ENCODE results near the gene MIPEP. TPM values are rescaled to one million over a fixed set of nuclear protein-coding genes. Genes with fewer than 3 reads are reported as not detected.
"Not testable (repeated sequence)": the region's sequence is repeated elsewhere in the genome, so short reads cannot be mapped to it uniquely, and the experiment has no call there.

Gene MIPEP
- total RNA-seq, 2 experiments from 2014 or later = 13.2 to 15.5 TPM

- ChIA-PET POLR2A (no interaction called here), CTCF (no interaction called here)
- no peak overlapping the region for H3K4me3 Mint-ChIP-seq
- H3K9me3 Mint-ChIP-seq (ENCODE audit: low read depth) = no peaks in the 10 kb centered on the region
- intact Hi-C loops (cut with DNase I, micrococcal nuclease) = no loop called here
- peaks cover 33% of the 10 kb centered on the region for H3K27me3 Mint-ChIP-seq
- DNase-seq = no peak
- H3K4me1 Mint-ChIP-seq = peaks cover 3% of the 10 kb centered on the region
- ATAC-seq = no peak
- no peaks in the 10 kb centered on the region for H3K36me3 Mint-ChIP-seq (ENCODE audit: low read depth)
- H3K27ac Mint-ChIP-seq = no peak overlapping the region
Observed at GRCh38 chr13:23905766-23906165, 16.6 kb upstream of the MIPEP start.

- intact Hi-C loops (cut with DNase I, micrococcal nuclease) = no loop called here
- H3K4me1 Mint-ChIP-seq = peaks cover 3% of the 10 kb centered on the region
- H3K4me3 Mint-ChIP-seq = no peak overlapping the region
- ChIA-PET POLR2A (no interaction called here), CTCF (interaction anchor here (0.6 to 1.0 kb wide), 3 partner anchors 14 to 611 kb away, joined by 3 to 4 read pairs (median 4); no protein-coding TSS in a partner anchor)
- H3K27ac Mint-ChIP-seq = no peak overlapping the region
- no peaks in the 10 kb centered on the region for H3K9me3 Mint-ChIP-seq (ENCODE audit: low read depth)
- ATAC-seq (no peak), DNase-seq (no peak)
- peaks cover 28% of the 10 kb centered on the region for H3K27me3 Mint-ChIP-seq
- no peaks in the 10 kb centered on the region for H3K36me3 Mint-ChIP-seq (ENCODE audit: low read depth)
Observed at GRCh38 chr13:23903906-23904280, 14.7 kb upstream of the MIPEP start.

DNA sequence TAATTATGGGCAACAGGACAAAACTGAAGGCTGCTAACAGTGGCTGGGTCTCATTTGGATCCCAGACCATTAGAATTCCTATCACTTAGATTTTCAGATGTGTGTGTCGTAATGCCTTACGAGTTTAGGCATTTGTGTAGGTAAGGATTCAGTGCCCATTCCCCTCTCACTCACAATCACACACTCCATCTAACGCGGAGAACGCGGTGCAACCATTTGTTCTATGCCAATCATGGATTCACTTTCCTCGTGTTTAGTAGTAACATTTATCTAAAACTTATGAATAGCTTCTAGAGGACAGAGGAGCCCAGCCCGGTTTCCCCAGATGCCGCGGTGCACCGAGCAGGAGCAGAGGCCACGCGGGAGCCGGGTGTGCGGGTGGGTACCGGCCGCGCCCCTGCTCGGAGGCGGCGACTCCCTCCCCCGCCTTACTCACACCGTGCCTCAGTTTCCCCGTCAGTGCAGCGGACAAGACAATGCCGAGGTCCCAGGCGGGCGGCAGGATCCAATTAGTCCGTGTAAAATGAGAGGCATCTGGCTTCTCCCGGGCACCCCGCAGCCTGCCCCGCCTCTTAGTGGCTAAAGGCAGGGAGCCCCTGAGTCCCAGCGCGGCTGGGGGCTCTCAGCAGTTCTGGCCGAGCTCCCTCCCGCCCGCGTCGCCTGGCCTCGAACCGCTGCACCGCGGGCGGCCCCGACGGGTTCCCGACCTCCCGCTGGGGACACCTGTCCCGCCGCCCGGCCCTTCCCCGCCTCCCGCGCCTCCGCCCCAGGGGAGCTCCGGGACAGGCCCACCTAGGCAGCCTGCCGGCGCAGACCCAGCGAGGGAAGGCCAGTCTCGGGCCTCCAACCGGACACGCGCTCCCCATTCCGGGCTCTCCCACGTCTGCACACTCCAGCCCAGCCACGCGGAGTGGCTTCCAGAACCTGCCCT lies 14.0 kb upstream of the MIPEP start:
- ChIA-PET CTCF (interaction anchor here (0.6 to 1.9 kb wide), 5 partner anchors 13 to 611 kb away, joined by 3 to 6 read pairs (median 4); no protein-coding TSS in a partner anchor), POLR2A (interaction anchor here (0.6 kb wide), 1 partner anchor 55 kb away, joined by 3 read pairs; no protein-coding TSS in a partner anchor)
- H3K36me3 Mint-ChIP-seq (ENCODE audit: low read depth) = no peaks in the 10 kb centered on the region
- peaks cover 28% of the 10 kb centered on the region for H3K27me3 Mint-ChIP-seq
- DNase-seq (peak; percentile 10), ATAC-seq (no peak)
- no peak overlapping the region for H3K4me3 Mint-ChIP-seq
- peaks cover 3% of the 10 kb centered on the region for H3K4me1 Mint-ChIP-seq
- H3K27ac Mint-ChIP-seq = no peak overlapping the region
- intact Hi-C loops (cut with DNase I, micrococcal nuclease) = no loop called here
- H3K9me3 Mint-ChIP-seq (ENCODE audit: low read depth) = no peaks in the 10 kb centered on the region

DNA sequence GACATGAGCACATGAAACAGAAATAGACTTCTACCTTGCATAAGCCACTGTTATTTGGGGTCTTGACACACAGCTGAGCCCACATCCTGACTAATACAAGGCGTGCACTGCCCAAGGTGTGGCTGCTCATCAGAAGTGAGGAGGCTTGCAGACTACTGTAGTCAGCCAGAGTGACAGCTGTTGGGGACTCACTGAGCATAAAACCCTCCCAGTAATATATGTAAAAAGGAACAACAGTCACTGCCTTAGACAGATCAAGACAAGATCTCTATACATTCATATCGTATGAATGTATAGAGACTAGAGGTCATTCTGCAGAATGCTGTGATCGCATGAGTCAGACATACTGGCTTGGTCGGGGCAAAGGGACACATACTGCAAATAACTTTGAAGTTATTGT lies 12.2 kb upstream of the MIPEP start:
- DNase-seq (no peak), ATAC-seq (peak; percentile 60)
- intact Hi-C loops (cut with DNase I, micrococcal nuclease) = no loop called here
- no peak overlapping the region for H3K4me3 Mint-ChIP-seq
- H3K4me1 Mint-ChIP-seq = peaks cover 3% of the 10 kb centered on the region
- CTCF ChIA-PET = interaction anchor here (0.6 to 0.7 kb wide), 2 partner anchors 58 to 127 kb away, joined by 3 read pairs; no protein-coding TSS in a partner anchor
- H3K27me3 Mint-ChIP-seq = peaks cover 23% of the 10 kb centered on the region
- no peaks in the 10 kb centered on the region for H3K36me3 Mint-ChIP-seq (ENCODE audit: low read depth)
- POLR2A ChIA-PET = no interaction called here
- no peaks in the 10 kb centered on the region for H3K9me3 Mint-ChIP-seq (ENCODE audit: low read depth)
- no peak overlapping the region for H3K27ac Mint-ChIP-seq

GRCh38 chr13:23899555-23899954 lies 10.4 kb upstream of the MIPEP start:
- H3K27me3 Mint-ChIP-seq = peaks cover 22% of the 10 kb centered on the region
- H3K27ac Mint-ChIP-seq = no peak overlapping the region
- H3K4me3 Mint-ChIP-seq = no peak overlapping the region
- POLR2A ChIA-PET = no interaction called here
- CTCF ChIA-PET = interaction anchor here (0.6 to 1.3 kb wide), 7 partner anchors 10 to 386 kb away, joined by 3 to 7 read pairs (median 3); partner anchors contain the start of gene MIPEP
- H3K9me3 Mint-ChIP-seq (ENCODE audit: low read depth) = no peaks in the 10 kb centered on the region
- H3K36me3 Mint-ChIP-seq (ENCODE audit: low read depth) = no peaks in the 10 kb centered on the region
- peak; percentile 48 for DNase-seq
- peaks cover 3% of the 10 kb centered on the region for H3K4me1 Mint-ChIP-seq
- intact Hi-C loops (cut with DNase I, micrococcal nuclease) = loop anchor here in 1 of 2 experiments (1.0 kb wide), 1 partner anchor 433 kb away; no protein-coding TSS in a partner anchor
- peak; percentile 66 for ATAC-seq

DNA sequence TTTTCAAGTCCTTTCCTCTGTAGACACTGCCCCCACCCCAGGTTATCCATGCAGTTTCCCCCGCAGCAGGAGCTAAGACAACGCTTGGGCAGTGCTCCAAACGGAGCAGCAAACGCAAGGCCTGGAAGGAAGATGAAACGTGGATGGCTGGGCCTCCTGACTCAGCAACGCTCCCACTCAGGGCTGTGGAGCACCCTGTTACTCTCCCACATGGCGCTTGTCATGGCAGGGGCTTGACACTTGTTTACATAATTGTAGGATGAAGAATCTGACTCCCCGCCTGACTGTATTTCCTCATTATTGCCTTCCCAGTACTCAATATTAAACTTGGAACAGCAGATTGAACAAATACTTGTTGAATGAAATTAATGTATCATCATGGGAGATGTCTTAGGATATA lies 8.9 kb upstream of the MIPEP start:
- ChIA-PET CTCF (interaction anchor here (0.6 kb wide), 1 partner anchor 64 kb away, joined by 4 read pairs; no protein-coding TSS in a partner anchor), POLR2A (no interaction called here)
- H3K27ac Mint-ChIP-seq = no peak overlapping the region
- DNase-seq = no peak
- H3K4me3 Mint-ChIP-seq = no peak overlapping the region
- no peaks in the 10 kb centered on the region for H3K9me3 Mint-ChIP-seq (ENCODE audit: low read depth)
- peaks cover 3% of the 10 kb centered on the region for H3K4me1 Mint-ChIP-seq
- no peaks in the 10 kb centered on the region for H3K36me3 Mint-ChIP-seq (ENCODE audit: low read depth)
- peaks cover 15% of the 10 kb centered on the region for H3K27me3 Mint-ChIP-seq
- ATAC-seq = no peak
- intact Hi-C loops (cut with DNase I, micrococcal nuclease) = no loop called here

GRCh38 chr13:23897452-23897919 lies 8.3 kb upstream of the MIPEP start, which contains the start of gene C1QTNF9B:
C1QTNF9B (minus strand) TSS chr13:23897502.
- H3K36me3 Mint-ChIP-seq (ENCODE audit: low read depth); H3K4me3 Mint-ChIP-seq; H3K9me3 Mint-ChIP-seq (ENCODE audit: low read depth); CTCF ChIA-PET; H3K4me1 Mint-ChIP-seq; ATAC-seq; H3K27ac Mint-ChIP-seq; DNase-seq; H3K27me3 Mint-ChIP-seq; intact Hi-C loops (cut with DNase I, micrococcal nuclease): not testable (repeated sequence)
- POLR2A ChIA-PET = interaction anchor here (0.7 kb wide), 1 partner anchor 427 kb away, joined by 3 read pairs; no protein-coding TSS in a partner anchor

GRCh38 chr13:23894746-23895145 lies 5.5 kb upstream of the MIPEP start:
- H3K4me1 Mint-ChIP-seq; H3K27me3 Mint-ChIP-seq; intact Hi-C loops (cut with DNase I, micrococcal nuclease); H3K9me3 Mint-ChIP-seq (ENCODE audit: low read depth); H3K36me3 Mint-ChIP-seq (ENCODE audit: low read depth); H3K27ac Mint-ChIP-seq; H3K4me3 Mint-ChIP-seq; ATAC-seq; CTCF ChIA-PET; POLR2A ChIA-PET; DNase-seq: not testable (repeated sequence)

DNA sequence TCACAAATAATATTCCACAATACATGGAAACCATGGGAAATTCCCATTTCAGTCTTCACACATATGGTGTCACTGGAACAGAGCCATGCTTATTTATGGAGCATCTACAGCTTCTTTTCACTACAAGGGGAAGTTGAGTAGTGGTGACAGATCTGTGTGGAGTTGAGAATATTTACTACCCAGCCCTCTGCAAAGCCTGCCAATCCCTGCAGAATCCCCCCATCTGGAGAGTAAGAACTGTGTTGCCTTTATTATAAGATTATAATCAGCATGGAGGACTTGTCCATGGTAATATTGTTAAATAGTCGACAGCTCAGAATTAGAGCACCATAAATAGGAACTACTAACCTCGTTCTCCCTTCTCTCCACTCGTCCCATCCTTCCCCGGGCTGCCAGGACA lies 4.6 kb upstream of the MIPEP start:
- H3K27me3 Mint-ChIP-seq; POLR2A ChIA-PET; H3K4me3 Mint-ChIP-seq; H3K27ac Mint-ChIP-seq; H3K36me3 Mint-ChIP-seq (ENCODE audit: low read depth); CTCF ChIA-PET; H3K9me3 Mint-ChIP-seq (ENCODE audit: low read depth); DNase-seq; ATAC-seq; intact Hi-C loops (cut with DNase I, micrococcal nuclease); H3K4me1 Mint-ChIP-seq: not testable (repeated sequence)

DNA sequence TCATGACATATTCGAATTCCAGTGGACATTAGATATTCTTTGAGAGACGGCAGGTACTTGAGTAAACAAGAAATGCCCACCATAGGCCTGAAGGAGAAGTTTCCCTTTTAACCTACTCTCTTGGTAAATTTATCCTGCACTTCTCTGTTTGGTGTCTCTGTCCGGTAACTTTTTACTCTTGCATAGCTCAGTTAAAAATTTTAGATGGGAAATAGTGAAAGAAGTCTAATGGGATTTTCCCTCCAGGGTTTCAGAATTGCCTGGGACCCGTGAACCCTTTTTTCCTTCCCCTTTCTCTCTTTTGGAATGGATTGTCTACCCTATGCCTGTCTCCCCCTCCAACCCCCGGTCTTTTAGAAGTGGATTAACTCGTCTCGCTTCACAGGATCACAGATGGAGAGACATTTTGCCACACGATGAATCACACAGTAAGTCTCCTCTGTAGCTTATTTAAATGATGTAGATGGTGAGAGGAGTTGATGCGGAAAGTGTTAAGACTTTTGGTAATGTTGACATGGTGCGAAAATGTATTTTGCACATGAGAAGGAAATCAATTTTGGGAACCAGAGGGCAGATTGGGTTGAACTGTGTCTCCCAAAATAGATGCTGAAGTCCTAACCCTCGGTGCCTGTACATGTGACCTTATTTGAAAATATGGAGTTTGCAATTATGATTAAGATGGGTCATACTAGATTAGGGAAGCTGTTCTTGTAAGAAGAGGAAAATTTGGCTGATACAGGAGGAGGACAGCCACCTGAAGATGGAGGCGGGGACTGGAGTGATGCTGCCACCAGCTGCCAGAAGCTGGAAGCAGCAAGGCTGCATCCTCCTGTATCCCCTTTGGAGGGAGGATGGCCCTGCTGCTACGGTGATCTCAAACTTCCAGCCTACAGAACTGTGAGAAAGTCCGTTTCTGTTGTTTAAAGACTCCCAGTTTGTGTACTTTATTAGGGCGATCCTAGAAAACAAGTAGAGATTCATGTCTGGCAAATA lies 711 bp upstream of the MIPEP start:
- peaks cover 3% of the 10 kb centered on the region for H3K36me3 Mint-ChIP-seq (ENCODE audit: low read depth)
- ATAC-seq = peak; percentile 19
- CTCF ChIA-PET = interaction anchor here (0.6 to 2.1 kb wide), 9 partner anchors 10 to 312 kb away, joined by 3 to 7 read pairs (median 3); no protein-coding TSS in a partner anchor
- H3K27me3 Mint-ChIP-seq = no peaks in the 10 kb centered on the region
- peak overlapping the region; percentile 75 for H3K27ac Mint-ChIP-seq
- H3K4me1 Mint-ChIP-seq = peaks cover 22% of the 10 kb centered on the region
- POLR2A ChIA-PET = no interaction called here
- intact Hi-C loops (cut with DNase I, micrococcal nuclease) = loop anchor here (1.0 to 5.0 kb wide), 9 partner anchors 77 to 623 kb away; partner anchors contain the start of genes PARP4 (in 1 of the 2) and SPATA13 (in 1 of the 2)
- H3K4me3 Mint-ChIP-seq = peak overlapping the region; percentile 79
- DNase-seq = no peak
- H3K9me3 Mint-ChIP-seq (ENCODE audit: low read depth) = no peaks in the 10 kb centered on the region

- POLR2A ChIA-PET; intact Hi-C loops (cut with DNase I, micrococcal nuclease): not testable (repeated sequence)
Observed at GRCh38 chr13:23884361-23884760, 4.8 kb downstream of the MIPEP start.

More at GRCh38 chr13:23884361-23884760, 4.8 kb downstream of the MIPEP start:
- DNase-seq; ATAC-seq; H3K9me3 Mint-ChIP-seq (ENCODE audit: low read depth); H3K27ac Mint-ChIP-seq; CTCF ChIA-PET; H3K4me3 Mint-ChIP-seq; H3K27me3 Mint-ChIP-seq: not testable (repeated sequence)
- Mint-ChIP-seq H3K36me3 (ENCODE audit: low read depth) (peaks cover 12% of the 10 kb centered on the region), H3K4me1 (peaks cover 15% of the 10 kb centered on the region)
